Heart left ventricle (tissue), 16 donors: ENCODE results near the gene MYOF. TPM values are rescaled to one million over a fixed set of nuclear protein-coding genes. Genes with fewer than 3 reads are reported as not detected.

ENCODE experiments used
- ATAC-seq, 4 donors: fragments of 200-7000 bp; cut with Tn5 transposase; one replicate each; pipeline ENCODE4 v1.9.1; 2020 to 2022; ENCODE audit warnings: moderate library complexity in 4 of 4, mild to moderate bottlenecking in 3 of 4, moderate number of reproducible peaks in 1 of 4
- DNase-seq, 5 donors: peaks; one replicate each; pipeline ENCODE4 v3.0.0-alpha.2; 2020
- H3K27ac ChIP-seq, 12 donors: fragments of 200-600 bp; sonication (generic) in 4 of 12; one replicate each; pipeline versions ENCODE4 v1.5.0 to v1.8.0; 2016 to 2022; ENCODE audit warnings: mild to moderate bottlenecking in 2 of 12
- H3K27me3 ChIP-seq, 9 donors: fragments of 200-600 bp; sonication (generic) in 2 of 9; one replicate each; pipeline versions ENCODE4 v1.5.1 to v1.8.0; 2016 to 2022; ENCODE audit warnings: mild to moderate bottlenecking in 3 of 9
- H3K36me3 ChIP-seq, 9 donors: fragments of 200-600 bp; sonication (generic) in 2 of 9; one replicate each; pipeline versions ENCODE4 v1.5.0 to v1.8.0; 2018 to 2022; ENCODE audit warnings: mild to moderate bottlenecking in 2 of 9
- H3K4me1 ChIP-seq, 12 donors: fragments of 200-600 bp; sonication (generic) in 4 of 12; one replicate each; pipeline versions ENCODE4 v1.5.0 to v1.8.0; 2016 to 2022; ENCODE audit warnings: mild to moderate bottlenecking in 3 of 12
- H3K4me3 ChIP-seq, 12 donors: fragments of 200-600 bp; sonication (generic) in 4 of 12; one replicate each; pipeline versions ENCODE4 v1.5.0 to v1.8.0; 2017 to 2022; ENCODE audit warnings: mild to moderate bottlenecking in 9 of 12, moderate library complexity in 4 of 12
- H3K9me3 ChIP-seq, 12 donors: fragments of 200-600 bp; sonication (generic) in 4 of 12; one replicate each; pipeline versions ENCODE4 v1.5.0 to v1.8.0; 2016 to 2022; ENCODE audit warnings: mild to moderate bottlenecking in 1 of 12
- POLR2A ChIP-seq, 2 donors: fragments of 450-650 bp; IDR thresholded peaks; one replicate each; pipeline ENCODE4 v1.6.1; 2017; ENCODE audit warnings: antibody characterized with exemption in 2 of 2, mild to moderate bottlenecking in 2 of 2, moderate library complexity in 2 of 2
- WGBS, 4 donors: extraction: QIAGEN DNeasy Blood & Tissue Kit in 2 of 4; methylation state at CpG; one replicate each; pipeline versions ENCODE4 v1.1.5 to v1.1.7; 2013 to 2018; 5-methylcytosine and 5-hydroxymethylcytosine counted together
- intact Hi-C, 10 donors: fragments of 100-400 bp; cut with DNase I; formaldehyde crosslinking; loops; one replicate each; pipeline versions ENCODE4 v1.11.1 to v1.14.2; 2022
- polyA plus RNA-seq, 2 donors: library from polyadenylated mRNA; stranded (reverse); fragments of 200-250 nt; gene quantifications; one replicate each; pipeline ENCODE4 v1.2.3, GENCODE V29; 2013
- total RNA-seq, 9 donors: library from RNA; depleted of rRNA in 2 of 9; stranded (reverse); fragments of >200 nt in 2 of 9; fragmentation: NEBNext Ultra II Directional in 3 of 9; extraction: Animal tissue kit (Norgen Biotek cat#: 25700) in 3 of 9; gene quantifications; one replicate each; pipeline versions ENCODE4 v1.1.0 to v1.2.4, GENCODE V29; 2016 to 2023
- TF ChIP-seq, protein P1 (sequence below), 12 donors: fragments of 200-600 bp; sonication (generic) in 4 of 12; IDR thresholded peaks; one replicate each; pipeline versions ENCODE4 v1.5.0 to v1.8.0; 2018 to 2022; ENCODE audit warnings: antibody characterized with exemption in 12 of 12, mild to moderate bottlenecking in 5 of 12
- donor health status: ischemic (EF 13 %, LVEDD 7.1; RV severe dilation, severe dysfunction).
- donor health status: healthy with polysubstance abuse.
- donor health status: DM: no; HTN: yes; CAD: no.
- donor health status: DM: no; HTN: no; CAD: no.
- donor health status: ischemic (EF 25% LVEDD 6.9; RV normal size, moderate dysfunction).
- donor health status: ischemic (EF 25% LVEDD 5.7; RV mildly dilated, moderate dysfunction).
- donor health status: healthy.
- donor health status: DM: yes; HTN: yes; CAD: no.
- donor health status: ischemic (EF 35%, LVEDD 5.7; RV mildly dilated, moderate dysfunction).
- donor health status: nonischemic (EF 11% LVEDD 7.7; RV severe dilation, severe dysfunction).
- donor health status: DM: yes; HTN: yes; CAD: no.
- donor health status: PGD.
- donor health status: ischemic (EF 29% LVEDD 5.4; RV normal size, mild dysfunction).
- donor health status: nonischemic (EF 23%, LVEDD 6.1; RV moderate dilation, normal function).

The MYOF gene
- total and polyA plus RNA-seq, 11 donors, result 13.2 to 64.5 (median 21.6) TPM

DNA sequence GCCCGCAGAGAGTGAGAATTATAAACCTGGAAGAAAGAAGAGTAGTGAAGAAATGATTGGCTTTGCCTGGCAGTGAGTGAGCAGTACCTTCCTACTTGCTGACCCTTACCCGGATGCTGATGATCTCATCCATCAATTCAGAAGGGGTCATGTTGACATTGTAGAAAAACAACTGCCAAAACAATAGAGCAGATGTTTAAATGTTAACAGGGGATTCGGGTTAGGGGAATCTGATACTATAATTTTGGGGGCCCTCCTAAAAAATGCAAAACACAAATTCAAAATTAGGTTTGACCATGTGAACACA lies 78.1 kb downstream of the MYOF start:
- peak overlapping the region in 3 of 12 donors; percentile 6 to 45 (median 38) for H3K27ac ChIP-seq

DNA sequence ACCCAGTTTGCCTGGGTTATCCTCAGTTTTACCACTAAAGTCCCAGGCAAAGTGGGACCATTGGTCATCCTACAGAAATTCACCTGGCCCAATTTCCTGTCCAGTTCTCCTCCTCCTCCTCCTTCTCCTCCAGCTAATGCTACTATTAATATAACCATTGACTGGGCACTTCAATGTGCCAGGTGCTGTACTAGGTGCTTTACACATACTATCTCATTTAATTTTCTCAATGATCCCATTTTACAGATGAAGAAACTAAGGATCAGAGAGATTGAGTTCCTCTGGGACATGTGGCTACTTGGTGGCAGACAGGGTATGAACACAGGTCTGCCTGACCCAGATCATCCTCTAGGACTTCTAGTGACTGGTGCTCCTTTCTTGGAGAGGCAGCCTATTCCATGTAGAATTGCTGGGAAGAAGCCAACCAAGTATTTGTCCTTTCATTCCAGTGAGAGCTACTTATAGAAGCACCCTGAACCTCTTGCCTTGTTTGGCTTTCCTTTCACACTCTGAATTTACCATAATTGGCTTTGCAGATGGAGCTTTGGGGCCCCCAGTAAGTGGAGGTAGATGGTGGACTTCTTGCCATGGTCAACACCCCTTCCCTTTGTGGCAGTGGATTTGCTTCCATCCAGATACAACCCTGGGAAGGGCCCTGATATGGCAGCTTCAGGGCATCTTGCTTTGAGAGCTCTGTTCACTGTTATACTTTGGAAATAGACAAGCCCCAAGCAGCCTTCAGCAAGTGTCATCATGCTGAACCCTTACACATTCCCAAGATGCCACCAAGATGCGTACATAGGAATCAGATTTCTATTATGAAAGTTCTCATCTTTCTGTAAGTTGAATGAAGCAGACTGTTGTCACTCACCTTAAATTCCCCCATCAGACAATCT lies 78.7 kb downstream of the MYOF start:
- Histone ChIP-seq H3K36me3 (peaks cover 0 to 75% (median 37%) of the 10 kb centered on the region in 9 donors), H3K4me1 (peaks cover 0 to 39% (median 4%) of the 10 kb centered on the region in 12 donors), H3K4me3 (no peak overlapping the region), H3K27ac (peak overlapping the region in 3 of 12 donors; percentile 16 to 45 (median 38)), H3K9me3 (no peaks in the 10 kb centered on the region), H3K27me3 (no peaks in the 10 kb centered on the region)
- intact Hi-C loops, result no loop called here
- WGBS, 4 donors, result 87 to 100% (median 95%) methylated on average over 1 of the region's 1 CpG
- no peak for DNase-seq
- TF ChIP-seq, protein P1, sequence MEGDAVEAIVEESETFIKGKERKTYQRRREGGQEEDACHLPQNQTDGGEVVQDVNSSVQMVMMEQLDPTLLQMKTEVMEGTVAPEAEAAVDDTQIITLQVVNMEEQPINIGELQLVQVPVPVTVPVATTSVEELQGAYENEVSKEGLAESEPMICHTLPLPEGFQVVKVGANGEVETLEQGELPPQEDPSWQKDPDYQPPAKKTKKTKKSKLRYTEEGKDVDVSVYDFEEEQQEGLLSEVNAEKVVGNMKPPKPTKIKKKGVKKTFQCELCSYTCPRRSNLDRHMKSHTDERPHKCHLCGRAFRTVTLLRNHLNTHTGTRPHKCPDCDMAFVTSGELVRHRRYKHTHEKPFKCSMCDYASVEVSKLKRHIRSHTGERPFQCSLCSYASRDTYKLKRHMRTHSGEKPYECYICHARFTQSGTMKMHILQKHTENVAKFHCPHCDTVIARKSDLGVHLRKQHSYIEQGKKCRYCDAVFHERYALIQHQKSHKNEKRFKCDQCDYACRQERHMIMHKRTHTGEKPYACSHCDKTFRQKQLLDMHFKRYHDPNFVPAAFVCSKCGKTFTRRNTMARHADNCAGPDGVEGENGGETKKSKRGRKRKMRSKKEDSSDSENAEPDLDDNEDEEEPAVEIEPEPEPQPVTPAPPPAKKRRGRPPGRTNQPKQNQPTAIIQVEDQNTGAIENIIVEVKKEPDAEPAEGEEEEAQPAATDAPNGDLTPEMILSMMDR (IDR thresholded peaks at IDR 0.05), result no peak
- TF ChIP-seq POLR2A (IDR thresholded peaks at IDR 0.05), result no peak
- ATAC-seq, result peak in 1 of 4 donors; percentile 18

More for the DNA sequence above, 78.1 kb downstream of the MYOF start:
- Histone ChIP-seq H3K4me1 (peaks cover 0 to 35% (median 4%) of the 10 kb centered on the region in 12 donors), H3K27me3 (no peaks in the 10 kb centered on the region), H3K9me3 (no peaks in the 10 kb centered on the region), H3K36me3 (peaks cover 0 to 75% (median 38%) of the 10 kb centered on the region in 9 donors), H3K4me3 (no peak overlapping the region)
- intact Hi-C loops, result no loop called here
- TF ChIP-seq POLR2A (IDR thresholded peaks at IDR 0.05), result no peak
- TF ChIP-seq, protein P1 (IDR thresholded peaks at IDR 0.05), result no peak
- ATAC-seq (no peak), DNase-seq (no peak)
- WGBS, 4 donors, result 67 to 73% (median 70%) methylated on average over 3 of the region's 3 CpGs

GRCh38 chr10:93402192-93402591 lies 79.9 kb downstream of the MYOF start:
- 35 to 57% (median 47%) methylated on average over 6 of the region's 6 CpGs for WGBS, 4 donors
- H3K36me3 ChIP-seq, result peaks cover 0 to 79% (median 42%) of the 10 kb centered on the region in 9 donors

GRCh38 chr10:93398528-93398927 lies 83.6 kb downstream of the MYOF start:
- Histone ChIP-seq H3K4me1 (peaks cover 0 to 35% (median 4%) of the 10 kb centered on the region in 12 donors), H3K4me3 (no peak overlapping the region), H3K27ac (peak overlapping the region in 3 of 12 donors; percentile 14 to 25 (median 24)), H3K27me3 (no peaks in the 10 kb centered on the region), H3K36me3 (peaks cover 0 to 92% (median 56%) of the 10 kb centered on the region in 9 donors), H3K9me3 (no peaks in the 10 kb centered on the region)
- TF ChIP-seq, protein P1 (IDR thresholded peaks at IDR 0.05), result no peak
- no peak for TF ChIP-seq POLR2A (IDR thresholded peaks at IDR 0.05)
- no peak for ATAC-seq
- no peak for DNase-seq
- WGBS, 4 donors, result 62 to 74% (median 68%) methylated on average over 3 of the region's 3 CpGs
- intact Hi-C loops, result no loop called here

More at GRCh38 chr10:93402192-93402591, 79.9 kb downstream of the MYOF start:
- Histone ChIP-seq H3K9me3 (no peaks in the 10 kb centered on the region), H3K4me1 (peaks cover 0 to 39% (median 4%) of the 10 kb centered on the region in 12 donors), H3K27ac (peak overlapping the region in 6 of 12 donors; percentile 15 to 54 (median 32)), H3K27me3 (no peaks in the 10 kb centered on the region), H3K4me3 (no peak overlapping the region)
- intact Hi-C loops, result no loop called here
- ATAC-seq, result no peak
- TF ChIP-seq, protein P1 (IDR thresholded peaks at IDR 0.05), result no peak
- no peak for DNase-seq
